ENCODE results near the gene MED25. TPM values are rescaled to one million over a fixed set of nuclear protein-coding genes. Genes with fewer than 3 reads are reported as not detected.

The MED25 gene
- total and polyA plus RNA-seq, 2 experiments from 2014 or later = 45.6 to 58.6 TPM

DNA sequence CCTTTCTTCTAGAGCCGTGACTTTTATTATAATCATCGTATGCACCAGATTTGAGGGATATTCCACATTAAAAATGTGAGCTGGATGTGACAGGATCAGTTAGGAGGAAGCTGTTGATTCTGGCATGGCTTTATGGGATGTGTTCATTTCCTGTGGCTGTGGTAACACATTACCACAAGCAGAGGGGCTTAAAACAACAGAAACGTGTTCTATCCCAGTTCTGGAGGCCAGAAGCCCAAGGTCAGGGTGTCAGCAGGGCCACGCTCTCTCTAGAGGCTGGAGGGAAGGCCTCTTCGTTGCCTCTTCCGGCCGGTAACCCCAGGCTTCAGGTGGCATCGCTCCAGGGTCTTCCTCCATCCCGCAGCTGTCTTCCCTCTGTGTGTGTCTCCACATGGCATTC is 14.5 kb downstream of the MED25 start:
- H3K79me2 ChIP-seq (replicated peaks; ENCODE audit: insufficient read depth) = no peaks in the 10 kb centered on the region
- H4K20me1 ChIP-seq (replicated peaks; ENCODE audit: insufficient read depth) = no peaks in the 10 kb centered on the region; the same call in 1 of the 2 replicates
- H3K4me1 ChIP-seq (ENCODE audit: insufficient read depth) = no peaks in the 10 kb centered on the region
- Mint-ChIP-seq H3K9me3 (no peaks in the 10 kb centered on the region; the same call in 1 of the 3 replicates), H3K27ac (no peak overlapping the region), H3K27me3 (ENCODE audit: insufficient read depth, low read depth, poor library complexity) (peaks cover 10% of the 10 kb centered on the region), H3K36me3 (ENCODE audit: low read depth) (peaks cover 35% of the 10 kb centered on the region), H3K4me3 (no peak overlapping the region), H3K4me1 (no peaks in the 10 kb centered on the region; the same call in 2 of the 3 replicates)
- no peaks in the 10 kb centered on the region for H3K9me2 ChIP-seq (ENCODE audit: insufficient read depth)
- H3K27ac ChIP-seq (ENCODE audit: low read depth) = no peak overlapping the region
- H3K27me3 ChIP-seq (ENCODE audit: insufficient read depth) = no peaks in the 10 kb centered on the region
- H3K4me2 ChIP-seq = no peak overlapping the region
- ATAC-seq (no peak), DNase-seq (ENCODE audit: low spot score) (no peak)
- H2AFZ ChIP-seq = no peak overlapping the region
- TF ChIP-seq JUNB (IDR thresholded peaks at IDR 0.05; ENCODE audit: unreplicated experiment) (no peak), EZH2 (IDR thresholded peaks at IDR 0.05; ENCODE audit: low read depth, unreplicated experiment) (no peak), EZH2phosphoT487 (IDR thresholded peaks at IDR 0.05; ENCODE audit: unreplicated experiment) (no peak), POLR2AphosphoS5 (IDR thresholded peaks at IDR 0.05; ENCODE audit: low read depth) (no peak), CREB1 (CRISPR knock-in tag; IDR thresholded peaks at IDR 0.05; ENCODE audit: low read depth) (no peak), CTCF (conservative IDR thresholded peaks at IDR 0.05; ENCODE audit: low read depth in 2 of 2) (no peak), STAT1 (IDR thresholded peaks at IDR 0.05; ENCODE audit: unreplicated experiment) (no peak), ZNF331 (CRISPR knock-in tag; IDR thresholded peaks at IDR 0.05; ENCODE audit: low read depth) (no peak), ZNF114 (CRISPR knock-in tag; IDR thresholded peaks at IDR 0.05) (no peak), NANOG (IDR thresholded peaks at IDR 0.05; ENCODE audit: borderline replicate concordance) (no peak)
- TF ChIP-seq, protein P1, sequence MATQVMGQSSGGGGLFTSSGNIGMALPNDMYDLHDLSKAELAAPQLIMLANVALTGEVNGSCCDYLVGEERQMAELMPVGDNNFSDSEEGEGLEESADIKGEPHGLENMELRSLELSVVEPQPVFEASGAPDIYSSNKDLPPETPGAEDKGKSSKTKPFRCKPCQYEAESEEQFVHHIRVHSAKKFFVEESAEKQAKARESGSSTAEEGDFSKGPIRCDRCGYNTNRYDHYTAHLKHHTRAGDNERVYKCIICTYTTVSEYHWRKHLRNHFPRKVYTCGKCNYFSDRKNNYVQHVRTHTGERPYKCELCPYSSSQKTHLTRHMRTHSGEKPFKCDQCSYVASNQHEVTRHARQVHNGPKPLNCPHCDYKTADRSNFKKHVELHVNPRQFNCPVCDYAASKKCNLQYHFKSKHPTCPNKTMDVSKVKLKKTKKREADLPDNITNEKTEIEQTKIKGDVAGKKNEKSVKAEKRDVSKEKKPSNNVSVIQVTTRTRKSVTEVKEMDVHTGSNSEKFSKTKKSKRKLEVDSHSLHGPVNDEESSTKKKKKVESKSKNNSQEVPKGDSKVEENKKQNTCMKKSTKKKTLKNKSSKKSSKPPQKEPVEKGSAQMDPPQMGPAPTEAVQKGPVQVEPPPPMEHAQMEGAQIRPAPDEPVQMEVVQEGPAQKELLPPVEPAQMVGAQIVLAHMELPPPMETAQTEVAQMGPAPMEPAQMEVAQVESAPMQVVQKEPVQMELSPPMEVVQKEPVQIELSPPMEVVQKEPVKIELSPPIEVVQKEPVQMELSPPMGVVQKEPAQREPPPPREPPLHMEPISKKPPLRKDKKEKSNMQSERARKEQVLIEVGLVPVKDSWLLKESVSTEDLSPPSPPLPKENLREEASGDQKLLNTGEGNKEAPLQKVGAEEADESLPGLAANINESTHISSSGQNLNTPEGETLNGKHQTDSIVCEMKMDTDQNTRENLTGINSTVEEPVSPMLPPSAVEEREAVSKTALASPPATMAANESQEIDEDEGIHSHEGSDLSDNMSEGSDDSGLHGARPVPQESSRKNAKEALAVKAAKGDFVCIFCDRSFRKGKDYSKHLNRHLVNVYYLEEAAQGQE (IDR thresholded peaks at IDR 0.05; ENCODE audit: unreplicated experiment) = no peak
- TF ChIP-seq, protein P2, sequence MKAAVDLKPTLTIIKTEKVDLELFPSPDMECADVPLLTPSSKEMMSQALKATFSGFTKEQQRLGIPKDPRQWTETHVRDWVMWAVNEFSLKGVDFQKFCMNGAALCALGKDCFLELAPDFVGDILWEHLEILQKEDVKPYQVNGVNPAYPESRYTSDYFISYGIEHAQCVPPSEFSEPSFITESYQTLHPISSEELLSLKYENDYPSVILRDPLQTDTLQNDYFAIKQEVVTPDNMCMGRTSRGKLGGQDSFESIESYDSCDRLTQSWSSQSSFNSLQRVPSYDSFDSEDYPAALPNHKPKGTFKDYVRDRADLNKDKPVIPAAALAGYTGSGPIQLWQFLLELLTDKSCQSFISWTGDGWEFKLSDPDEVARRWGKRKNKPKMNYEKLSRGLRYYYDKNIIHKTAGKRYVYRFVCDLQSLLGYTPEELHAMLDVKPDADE (IDR thresholded peaks at IDR 0.05) = no peak
- TF ChIP-seq, protein P3, sequence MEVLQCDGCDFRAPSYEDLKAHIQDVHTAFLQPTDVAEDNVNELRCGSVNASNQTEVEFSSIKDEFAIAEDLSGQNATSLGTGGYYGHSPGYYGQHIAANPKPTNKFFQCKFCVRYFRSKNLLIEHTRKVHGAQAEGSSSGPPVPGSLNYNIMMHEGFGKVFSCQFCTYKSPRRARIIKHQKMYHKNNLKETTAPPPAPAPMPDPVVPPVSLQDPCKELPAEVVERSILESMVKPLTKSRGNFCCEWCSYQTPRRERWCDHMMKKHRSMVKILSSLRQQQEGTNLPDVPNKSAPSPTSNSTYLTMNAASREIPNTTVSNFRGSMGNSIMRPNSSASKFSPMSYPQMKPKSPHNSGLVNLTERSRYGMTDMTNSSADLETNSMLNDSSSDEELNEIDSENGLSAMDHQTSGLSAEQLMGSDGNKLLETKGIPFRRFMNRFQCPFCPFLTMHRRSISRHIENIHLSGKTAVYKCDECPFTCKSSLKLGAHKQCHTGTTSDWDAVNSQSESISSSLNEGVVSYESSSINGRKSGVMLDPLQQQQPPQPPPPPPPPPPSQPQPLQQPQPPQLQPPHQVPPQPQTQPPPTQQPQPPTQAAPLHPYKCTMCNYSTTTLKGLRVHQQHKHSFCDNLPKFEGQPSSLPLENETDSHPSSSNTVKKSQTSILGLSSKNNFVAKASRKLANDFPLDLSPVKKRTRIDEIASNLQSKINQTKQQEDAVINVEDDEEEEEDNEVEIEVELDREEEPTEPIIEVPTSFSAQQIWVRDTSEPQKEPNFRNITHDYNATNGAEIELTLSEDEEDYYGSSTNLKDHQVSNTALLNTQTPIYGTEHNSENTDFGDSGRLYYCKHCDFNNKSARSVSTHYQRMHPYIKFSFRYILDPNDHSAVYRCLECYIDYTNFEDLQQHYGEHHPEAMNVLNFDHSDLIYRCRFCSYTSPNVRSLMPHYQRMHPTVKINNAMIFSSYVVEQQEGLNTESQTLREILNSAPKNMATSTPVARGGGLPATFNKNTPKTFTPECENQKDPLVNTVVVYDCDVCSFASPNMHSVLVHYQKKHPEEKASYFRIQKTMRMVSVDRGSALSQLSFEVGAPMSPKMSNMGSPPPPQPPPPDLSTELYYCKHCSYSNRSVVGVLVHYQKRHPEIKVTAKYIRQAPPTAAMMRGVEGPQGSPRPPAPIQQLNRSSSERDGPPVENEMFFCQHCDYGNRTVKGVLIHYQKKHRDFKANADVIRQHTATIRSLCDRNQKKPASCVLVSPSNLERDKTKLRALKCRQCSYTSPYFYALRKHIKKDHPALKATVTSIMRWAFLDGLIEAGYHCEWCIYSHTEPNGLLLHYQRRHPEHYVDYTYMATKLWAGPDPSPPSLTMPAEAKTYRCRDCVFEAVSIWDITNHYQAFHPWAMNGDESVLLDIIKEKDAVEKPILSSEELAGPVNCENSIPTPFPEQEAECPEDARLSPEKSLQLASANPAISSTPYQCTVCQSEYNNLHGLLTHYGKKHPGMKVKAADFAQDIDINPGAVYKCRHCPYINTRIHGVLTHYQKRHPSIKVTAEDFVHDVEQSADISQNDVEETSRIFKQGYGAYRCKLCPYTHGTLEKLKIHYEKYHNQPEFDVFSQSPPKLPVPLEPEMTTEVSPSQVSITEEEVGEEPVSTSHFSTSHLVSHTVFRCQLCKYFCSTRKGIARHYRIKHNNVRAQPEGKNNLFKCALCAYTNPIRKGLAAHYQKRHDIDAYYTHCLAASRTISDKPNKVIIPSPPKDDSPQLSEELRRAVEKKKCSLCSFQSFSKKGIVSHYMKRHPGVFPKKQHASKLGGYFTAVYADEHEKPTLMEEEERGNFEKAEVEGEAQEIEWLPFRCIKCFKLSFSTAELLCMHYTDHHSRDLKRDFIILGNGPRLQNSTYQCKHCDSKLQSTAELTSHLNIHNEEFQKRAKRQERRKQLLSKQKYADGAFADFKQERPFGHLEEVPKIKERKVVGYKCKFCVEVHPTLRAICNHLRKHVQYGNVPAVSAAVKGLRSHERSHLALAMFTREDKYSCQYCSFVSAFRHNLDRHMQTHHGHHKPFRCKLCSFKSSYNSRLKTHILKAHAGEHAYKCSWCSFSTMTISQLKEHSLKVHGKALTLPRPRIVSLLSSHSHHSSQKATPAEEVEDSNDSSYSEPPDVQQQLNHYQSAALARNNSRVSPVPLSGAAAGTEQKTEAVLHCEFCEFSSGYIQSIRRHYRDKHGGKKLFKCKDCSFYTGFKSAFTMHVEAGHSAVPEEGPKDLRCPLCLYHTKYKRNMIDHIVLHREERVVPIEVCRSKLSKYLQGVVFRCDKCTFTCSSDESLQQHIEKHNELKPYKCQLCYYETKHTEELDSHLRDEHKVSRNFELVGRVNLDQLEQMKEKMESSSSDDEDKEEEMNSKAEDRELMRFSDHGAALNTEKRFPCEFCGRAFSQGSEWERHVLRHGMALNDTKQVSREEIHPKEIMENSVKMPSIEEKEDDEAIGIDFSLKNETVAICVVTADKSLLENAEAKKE (CRISPR knock-in tag; IDR thresholded peaks at IDR 0.05) = no peak
- no peak overlapping the region for H3K4me3 ChIP-seq
- H3F3A ChIP-seq (replicated peaks; ENCODE audit: low read depth) = no peaks in the 10 kb centered on the region
- H3K36me3 ChIP-seq (ENCODE audit: insufficient read depth) = no peaks in the 10 kb centered on the region

Measured in GM23338 (cell line).